HEK293 (cell line): ENCODE data around the gene CHI3L1.

ENCODE experiments used
- CTCF ChIA-PET: fragments of 350-600 bp; formaldehyde crosslinking; extraction: SDS; loops from one replicate; lab custom pipeline; 2021; ENCODE audit warnings: antibody characterized with exemption; lab: Yijun Ruan, JAX
- POLR2A ChIA-PET: fragments of 300-600 bp; formaldehyde crosslinking; extraction: SDS; loops from one replicate; lab custom pipeline; 2020; ENCODE audit warnings: antibody characterized with exemption, inconsistent platforms; lab: Yijun Ruan, JAX
- H3K27ac ChIP-seq: fragments of 200-500 bp; sonication (Bioruptor generic); 2 replicates; pipeline ENCODE4 v1.5.1; 2014; ENCODE audit warnings: low read depth, low read length, control low read depth, inconsistent platforms; ENCODE audit errors: extremely low read depth
- H3K36me3 ChIP-seq, 2 experiments: fragments of 200-500 bp in 1 of 2; sonication (Bioruptor generic) in 1 of 2; 1 replicate in 1 of 2; 2 replicates in 1 of 2; pipeline ENCODE4 v1.5.1; 2014 to 2017; ENCODE audit warnings: inconsistent platforms in 2 of 2, low read length in 2 of 2; ENCODE audit not compliant: control insufficient read depth in 2 of 2, insufficient read depth in 1 of 2
- H3K4me1 ChIP-seq: fragments of 200-500 bp; sonication (Bioruptor generic); 2 replicates; pipeline ENCODE4 v1.5.1; 2014; ENCODE audit warnings: mild to moderate bottlenecking, low read length, inconsistent platforms; ENCODE audit not compliant: control insufficient read depth, insufficient read depth
- H3K4me3 ChIP-seq: 2 replicates; pipeline ENCODE4 v1.5.1; 2011; ENCODE audit warnings: low read depth, mild to moderate bottlenecking, control low read depth, low read length, moderate library complexity
- H3K9me3 ChIP-seq: fragments of 200-500 bp; sonication (Bioruptor generic); 2 replicates; pipeline ENCODE4 v1.5.1; 2014; ENCODE audit warnings: low read depth, low read length, inconsistent platforms; ENCODE audit not compliant: control insufficient read depth, insufficient read depth
- HOXD13 ChIP-seq: sonication (generic); formaldehyde crosslinking; IDR thresholded peaks from 2 replicates; pipeline ENCODE4 v1.8.0; 2022; ENCODE audit warnings: missing genetic modification reagents, borderline replicate concordance
- KLF1 ChIP-seq: fragments of 450-650 bp; formaldehyde crosslinking; IDR thresholded peaks from 2 replicates; pipeline ENCODE4 v1.5.1; 2016; ENCODE audit warnings: missing biosample characterization, missing genetic modification characterization
- REPIN1 ChIP-seq: fragments of 450-650 bp; formaldehyde crosslinking; IDR thresholded peaks from 2 replicates; pipeline ENCODE4 v1.5.1; 2017; ENCODE audit warnings: missing biosample characterization, missing genetic modification characterization, low read depth
- SALL2 ChIP-seq: fragments of 450-650 bp; formaldehyde crosslinking; IDR thresholded peaks from 2 replicates; pipeline ENCODE4 v1.5.0; 2017; ENCODE audit warnings: missing biosample characterization, mild to moderate bottlenecking, missing genetic modification characterization, borderline replicate concordance
- ZFP69B ChIP-seq: fragments of 450-650 bp; formaldehyde crosslinking; IDR thresholded peaks from 2 replicates; pipeline ENCODE4 v1.5.1; 2016; ENCODE audit warnings: missing biosample characterization, missing genetic modification characterization
- ZNF114 ChIP-seq: fragments of 450-650 bp; formaldehyde crosslinking; IDR thresholded peaks from 2 replicates; pipeline ENCODE4 v1.5.0; 2017; ENCODE audit warnings: missing biosample characterization, missing genetic modification characterization
- ZNF394 ChIP-seq: fragments of 450-650 bp; formaldehyde crosslinking; IDR thresholded peaks from 2 replicates; pipeline ENCODE4 v1.5.1; 2016; ENCODE audit warnings: missing biosample characterization, missing genetic modification characterization, mild to moderate bottlenecking, moderate library complexity, borderline replicate concordance
- ZNF473 ChIP-seq: fragments of 450-650 bp; formaldehyde crosslinking; IDR thresholded peaks from 2 replicates; pipeline ENCODE4 v1.5.1; 2017; ENCODE audit warnings: missing biosample characterization, missing genetic modification characterization
- ZNF510 ChIP-seq: fragments of 450-650 bp; formaldehyde crosslinking; IDR thresholded peaks from 2 replicates; pipeline ENCODE4 v1.5.1; 2018; ENCODE audit warnings: mild to moderate bottlenecking, missing genetic modification characterization, missing biosample characterization; ENCODE audit not compliant: insufficient replicate concordance
- ZNF529 ChIP-seq: fragments of 450-650 bp; formaldehyde crosslinking; IDR thresholded peaks from 2 replicates; pipeline ENCODE4 v1.5.1; 2017; ENCODE audit warnings: missing genetic modification characterization, missing biosample characterization; ENCODE audit not compliant: insufficient replicate concordance
- ZNF561 ChIP-seq: fragments of 450-650 bp; IDR thresholded peaks from 2 replicates; pipeline ENCODE4 v1.5.1; 2018; ENCODE audit warnings: missing biosample characterization, missing genetic modification characterization, borderline replicate concordance
- ZNF596 ChIP-seq: fragments of 450-650 bp; IDR thresholded peaks from 2 replicates; pipeline ENCODE4 v1.5.0; 2018; ENCODE audit warnings: missing biosample characterization, mild to moderate bottlenecking, missing genetic modification characterization, moderate library complexity
- ZNF621 ChIP-seq: fragments of 450-650 bp; formaldehyde crosslinking; IDR thresholded peaks from 2 replicates; pipeline ENCODE4 v1.5.1; 2017; ENCODE audit warnings: missing biosample characterization, missing genetic modification characterization
- ZNF623 ChIP-seq: fragments of 450-650 bp; formaldehyde crosslinking; IDR thresholded peaks from 2 replicates; pipeline ENCODE4 v1.5.1; 2016; ENCODE audit warnings: missing biosample characterization, missing genetic modification characterization
- ZNF777 ChIP-seq: fragments of 450-650 bp; formaldehyde crosslinking; IDR thresholded peaks from 2 replicates; pipeline ENCODE4 v1.5.1; 2017; ENCODE audit warnings: missing biosample characterization, missing genetic modification characterization, borderline replicate concordance
- ZNF837 ChIP-seq: fragments of 450-650 bp; formaldehyde crosslinking; IDR thresholded peaks from 2 replicates; pipeline ENCODE4 v1.5.1; 2016; ENCODE audit warnings: missing biosample characterization, missing genetic modification characterization
- TF ChIP-seq, protein P1 (sequence below): fragments of 450-650 bp; formaldehyde crosslinking; IDR thresholded peaks from 2 replicates; pipeline ENCODE4 v1.5.1; 2016; ENCODE audit warnings: missing biosample characterization, missing genetic modification characterization
- TF ChIP-seq, protein P2 (sequence below): fragments of 450-650 bp; IDR thresholded peaks from 2 replicates; pipeline ENCODE4 v1.5.1; 2018; ENCODE audit warnings: missing biosample characterization, missing genetic modification characterization
- TF ChIP-seq, protein P3 (sequence below): fragments of 450-650 bp; formaldehyde crosslinking; IDR thresholded peaks from 2 replicates; pipeline ENCODE4 v1.5.1; 2016; ENCODE audit warnings: missing biosample characterization, missing genetic modification characterization
- TF ChIP-seq, protein P4 (sequence below): fragments of 450-650 bp; formaldehyde crosslinking; IDR thresholded peaks from 2 replicates; pipeline ENCODE4 v1.5.1; 2017; ENCODE audit warnings: missing biosample characterization, mild to moderate bottlenecking, missing genetic modification characterization, moderate library complexity

The CHI3L1 gene

DNA sequence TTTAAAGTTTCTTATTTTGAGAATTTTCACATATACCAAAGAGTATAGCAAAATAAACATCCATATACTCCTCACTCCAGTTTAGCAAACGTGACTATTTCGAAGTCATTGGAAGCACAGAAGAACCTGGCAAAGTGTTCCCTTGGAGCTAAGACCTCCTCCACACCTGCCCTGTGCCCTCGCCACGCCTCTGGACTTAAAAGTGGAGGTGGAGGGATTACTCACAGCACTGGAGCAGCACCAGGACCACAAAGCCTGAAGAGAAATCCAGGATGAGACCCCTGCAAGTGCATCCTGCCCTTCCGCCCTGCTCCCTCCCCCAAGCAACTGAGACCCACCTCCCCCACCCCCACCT is 436 bp downstream of the CHI3L1 start (continued):
- no peak for TF ChIP-seq ZNF394

DNA sequence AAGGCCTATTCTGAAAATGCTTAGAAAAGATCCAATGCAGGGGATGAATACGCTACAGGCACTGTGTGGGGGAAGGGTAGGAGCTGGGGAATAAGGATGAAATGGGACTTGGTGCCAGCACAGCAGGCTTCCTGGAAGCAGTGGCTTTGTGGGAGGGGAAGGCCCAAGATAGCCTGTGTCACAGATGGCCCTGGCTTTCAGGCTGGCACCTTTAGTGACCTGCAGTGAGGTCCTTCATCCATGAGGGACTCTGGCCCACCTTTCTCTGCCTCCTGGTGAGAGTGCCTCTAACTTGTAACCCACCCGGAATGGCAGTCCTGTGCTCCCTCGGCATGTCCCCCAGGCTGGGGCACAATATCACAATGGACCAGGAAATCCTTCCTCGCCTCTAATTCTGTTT is 919 bp downstream of the CHI3L1 start:
- no peaks in the 10 kb centered on the region for H3K36me3 ChIP-seq
- no peak overlapping the region for H3K4me3 ChIP-seq
- CTCF ChIA-PET, result interaction anchor here (1.2 to 1.6 kb wide), 4 partner anchors 8 to 146 kb away, joined by 3 to 11 read pairs (median 4); no protein-coding TSS in a partner anchor
- no peak overlapping the region for H3K27ac ChIP-seq
- POLR2A ChIA-PET, result no interaction called here
- no peaks in the 10 kb centered on the region for H3K4me1 ChIP-seq
- TF ChIP-seq, protein P1, sequence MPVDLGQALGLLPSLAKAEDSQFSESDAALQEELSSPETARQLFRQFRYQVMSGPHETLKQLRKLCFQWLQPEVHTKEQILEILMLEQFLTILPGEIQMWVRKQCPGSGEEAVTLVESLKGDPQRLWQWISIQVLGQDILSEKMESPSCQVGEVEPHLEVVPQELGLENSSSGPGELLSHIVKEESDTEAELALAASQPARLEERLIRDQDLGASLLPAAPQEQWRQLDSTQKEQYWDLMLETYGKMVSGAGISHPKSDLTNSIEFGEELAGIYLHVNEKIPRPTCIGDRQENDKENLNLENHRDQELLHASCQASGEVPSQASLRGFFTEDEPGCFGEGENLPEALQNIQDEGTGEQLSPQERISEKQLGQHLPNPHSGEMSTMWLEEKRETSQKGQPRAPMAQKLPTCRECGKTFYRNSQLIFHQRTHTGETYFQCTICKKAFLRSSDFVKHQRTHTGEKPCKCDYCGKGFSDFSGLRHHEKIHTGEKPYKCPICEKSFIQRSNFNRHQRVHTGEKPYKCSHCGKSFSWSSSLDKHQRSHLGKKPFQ (tag by site-specific recombination), result no peak
- no peaks in the 10 kb centered on the region for H3K9me3 ChIP-seq

DNA sequence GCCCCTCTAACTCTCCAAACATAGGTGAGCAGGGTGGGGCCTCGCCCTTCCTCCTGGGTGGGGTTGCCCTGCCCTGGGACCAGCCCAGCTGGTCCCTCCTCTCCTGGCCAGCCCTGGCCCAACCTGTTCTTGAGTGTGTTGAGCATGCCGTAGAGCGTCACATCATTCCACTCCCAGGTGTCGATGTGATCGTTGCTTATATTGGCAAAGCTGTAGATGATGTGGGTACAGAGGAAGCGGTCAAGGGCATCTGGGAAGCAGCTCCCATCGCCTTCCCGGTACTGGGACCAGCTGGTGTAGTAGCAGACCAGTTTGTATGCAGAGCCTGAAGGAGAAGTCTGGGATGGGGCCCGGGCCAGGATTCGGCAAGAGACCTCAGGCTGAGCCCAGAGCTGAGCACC is 1.4 kb downstream of the CHI3L1 start:
- ChIA-PET CTCF (interaction anchor here (1.2 to 1.6 kb wide), 3 partner anchors 9 to 146 kb away, joined by 3 to 11 read pairs (median 5); no protein-coding TSS in a partner anchor), POLR2A (no interaction called here)
- Histone ChIP-seq H3K4me3 (no peak overlapping the region), H3K4me1 (no peaks in the 10 kb centered on the region), H3K9me3 (no peaks in the 10 kb centered on the region), H3K27ac (no peak overlapping the region), H3K36me3 (no peaks in the 10 kb centered on the region)
- TF ChIP-seq, protein P2, sequence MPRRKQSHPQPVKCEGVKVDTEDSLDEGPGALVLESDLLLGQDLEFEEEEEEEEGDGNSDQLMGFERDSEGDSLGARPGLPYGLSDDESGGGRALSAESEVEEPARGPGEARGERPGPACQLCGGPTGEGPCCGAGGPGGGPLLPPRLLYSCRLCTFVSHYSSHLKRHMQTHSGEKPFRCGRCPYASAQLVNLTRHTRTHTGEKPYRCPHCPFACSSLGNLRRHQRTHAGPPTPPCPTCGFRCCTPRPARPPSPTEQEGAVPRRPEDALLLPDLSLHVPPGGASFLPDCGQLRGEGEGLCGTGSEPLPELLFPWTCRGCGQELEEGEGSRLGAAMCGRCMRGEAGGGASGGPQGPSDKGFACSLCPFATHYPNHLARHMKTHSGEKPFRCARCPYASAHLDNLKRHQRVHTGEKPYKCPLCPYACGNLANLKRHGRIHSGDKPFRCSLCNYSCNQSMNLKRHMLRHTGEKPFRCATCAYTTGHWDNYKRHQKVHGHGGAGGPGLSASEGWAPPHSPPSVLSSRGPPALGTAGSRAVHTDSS (tag by site-specific recombination), result no peak
- TF ChIP-seq KLF1 (tag by site-specific recombination) (peak; percentile 74), ZNF529 (tag by site-specific recombination) (no peak), ZNF596 (no peak), ZNF561 (tag by site-specific recombination) (no peak), ZNF473 (tag by site-specific recombination) (no peak), ZNF510 (tag by site-specific recombination) (no peak)
- TF ChIP-seq, protein P3, sequence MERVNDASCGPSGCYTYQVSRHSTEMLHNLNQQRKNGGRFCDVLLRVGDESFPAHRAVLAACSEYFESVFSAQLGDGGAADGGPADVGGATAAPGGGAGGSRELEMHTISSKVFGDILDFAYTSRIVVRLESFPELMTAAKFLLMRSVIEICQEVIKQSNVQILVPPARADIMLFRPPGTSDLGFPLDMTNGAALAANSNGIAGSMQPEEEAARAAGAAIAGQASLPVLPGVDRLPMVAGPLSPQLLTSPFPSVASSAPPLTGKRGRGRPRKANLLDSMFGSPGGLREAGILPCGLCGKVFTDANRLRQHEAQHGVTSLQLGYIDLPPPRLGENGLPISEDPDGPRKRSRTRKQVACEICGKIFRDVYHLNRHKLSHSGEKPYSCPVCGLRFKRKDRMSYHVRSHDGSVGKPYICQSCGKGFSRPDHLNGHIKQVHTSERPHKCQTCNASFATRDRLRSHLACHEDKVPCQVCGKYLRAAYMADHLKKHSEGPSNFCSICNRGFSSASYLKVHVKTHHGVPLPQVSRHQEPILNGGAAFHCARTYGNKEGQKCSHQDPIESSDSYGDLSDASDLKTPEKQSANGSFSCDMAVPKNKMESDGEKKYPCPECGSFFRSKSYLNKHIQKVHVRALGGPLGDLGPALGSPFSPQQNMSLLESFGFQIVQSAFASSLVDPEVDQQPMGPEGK (tag by site-specific recombination), result no peak

DNA sequence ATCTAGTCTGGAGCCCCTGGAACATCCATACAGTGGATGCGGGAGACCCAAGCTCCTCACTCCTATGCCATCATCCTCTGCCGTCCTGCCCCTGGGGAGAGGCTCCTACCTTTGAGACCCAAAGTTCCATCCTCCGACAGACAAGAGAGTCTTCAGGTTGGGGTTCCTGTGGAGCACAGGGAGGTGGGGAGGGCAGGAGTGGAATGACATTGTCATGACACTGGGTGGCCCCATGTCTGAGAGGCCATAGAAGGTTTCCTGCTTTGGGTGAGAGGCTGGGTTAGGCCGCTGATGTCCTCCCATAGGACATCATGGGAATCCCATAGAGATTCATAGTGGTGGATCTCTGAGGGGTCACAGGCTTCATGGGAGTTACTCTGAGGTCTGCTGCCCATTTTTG is 2.0 kb downstream of the CHI3L1 start:
- ChIA-PET CTCF (interaction anchor here (1.2 to 3.3 kb wide), 3 partner anchors 9 to 12 kb away, joined by 3 to 20 read pairs (median 11); no protein-coding TSS in a partner anchor), POLR2A (no interaction called here)
- Histone ChIP-seq H3K9me3 (no peaks in the 10 kb centered on the region), H3K4me1 (no peaks in the 10 kb centered on the region), H3K36me3 (no peaks in the 10 kb centered on the region), H3K4me3 (no peak overlapping the region), H3K27ac (no peak overlapping the region)
- TF ChIP-seq SALL2 (no peak), ZNF777 (tag by site-specific recombination) (no peak), ZNF623 (tag by site-specific recombination) (no peak), ZNF621 (no peak), HOXD13 (CRISPR knock-in tag) (no peak), ZNF114 (tag by site-specific recombination) (no peak), REPIN1 (no peak), ZNF837 (tag by site-specific recombination) (no peak), ZFP69B (tag by site-specific recombination) (no peak)
- TF ChIP-seq, protein P4, sequence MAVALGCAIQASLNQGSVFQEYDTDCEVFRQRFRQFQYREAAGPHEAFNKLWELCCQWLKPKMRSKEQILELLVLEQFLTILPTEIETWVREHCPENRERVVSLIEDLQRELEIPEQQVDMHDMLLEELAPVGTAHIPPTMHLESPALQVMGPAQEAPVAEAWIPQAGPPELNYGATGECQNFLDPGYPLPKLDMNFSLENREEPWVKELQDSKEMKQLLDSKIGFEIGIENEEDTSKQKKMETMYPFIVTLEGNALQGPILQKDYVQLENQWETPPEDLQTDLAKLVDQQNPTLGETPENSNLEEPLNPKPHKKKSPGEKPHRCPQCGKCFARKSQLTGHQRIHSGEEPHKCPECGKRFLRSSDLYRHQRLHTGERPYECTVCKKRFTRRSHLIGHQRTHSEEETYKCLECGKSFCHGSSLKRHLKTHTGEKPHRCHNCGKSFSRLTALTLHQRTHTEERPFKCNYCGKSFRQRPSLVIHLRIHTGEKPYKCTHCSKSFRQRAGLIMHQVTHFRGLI (tag by site-specific recombination), result no peak
- TF ChIP-seq, protein P1 (tag by site-specific recombination), result no peak
